HG02588 (cell line): ENCODE measurements around the gene TXNRD1.

ENCODE experiments used
- ATAC-seq: cut with Tn5 transposase; IDR thresholded peaks from one replicate; pipeline ENCODE4 v1.9.1; 2021; ENCODE audit warnings: mild to moderate bottlenecking, moderate library complexity; ENCODE audit not compliant: unreplicated experiment

TXNRD1 gene

GRCh38 chr12:104299842-104300481, 84.4 kb downstream of the TXNRD1 start:
- ATAC-seq: no peak

GRCh38 chr12:104303538-104304151, 88.1 kb downstream of the TXNRD1 start, which contains the start of gene EID3:
Gene EID3, plus strand, starts transcription at chr12:104303739. Its CDS starts 196 bp downstream, at chr12:104303935.
- peak; percentile 92 for ATAC-seq

- no peak for ATAC-seq
These were observed 88.9 kb downstream of the TXNRD1 start for GRCh38 chr12:104304261-104305009.

GRCh38 chr12:104305349-104305748, 89.8 kb downstream of the TXNRD1 start:
- no peak for ATAC-seq

GRCh38 chr12:104306376-104306775, 90.8 kb downstream of the TXNRD1 start:
- ATAC-seq: no peak

GRCh38 chr12:104306943-104307654, 91.5 kb downstream of the TXNRD1 start:
- ATAC-seq: no peak

GRCh38 chr12:104307655-104308000, 92.0 kb downstream of the TXNRD1 start:
- ATAC-seq: no peak

GRCh38 chr12:104309446-104309993, 93.9 kb downstream of the TXNRD1 start:
- ATAC-seq: no peak

GRCh38 chr12:104310751-104311633, 95.4 kb downstream of the TXNRD1 start:
- no peak for ATAC-seq

GRCh38 chr12:104312202-104312601, 96.6 kb downstream of the TXNRD1 start:
- no peak for ATAC-seq

GRCh38 chr12:104312654-104313053, 97.1 kb downstream of the TXNRD1 start:
- ATAC-seq: no peak

- no peak for ATAC-seq
These were observed 98.1 kb downstream of the TXNRD1 start for GRCh38 chr12:104313568-104314241.

- ATAC-seq: no peak
These were observed 98.6 kb downstream of the TXNRD1 start for GRCh38 chr12:104314242-104314614.

- no peak for ATAC-seq
These were observed 100.0 kb downstream of the TXNRD1 start for GRCh38 chr12:104315326-104316224.

- no peak for ATAC-seq
These were observed 101.4 kb downstream of the TXNRD1 start for GRCh38 chr12:104316936-104317335.

- no peak for ATAC-seq
These were observed 102.1 kb downstream of the TXNRD1 start for GRCh38 chr12:104317538-104318210.

- no peak for ATAC-seq
These were observed 103.4 kb downstream of the TXNRD1 start for GRCh38 chr12:104319028-104319427.
